Femur (tissue), 1 donor: ENCODE results near the gene GALNS.
"Not testable (repeated sequence)": the region's sequence is repeated elsewhere in the genome, so short reads cannot be mapped to it uniquely, and the experiment has no call there.

ENCODE experiments used
- DNase-seq: peaks from one replicate; pipeline ENCODE4 v3.0.0-alpha.2; 2017

GALNS gene

GRCh38 chr16:88780142-88781062, 76.3 kb downstream of the GALNS start:
- DNase-seq, result no peak

GRCh38 chr16:88779406-88780141, 77.2 kb downstream of the GALNS start:
- DNase-seq, result no peak

- DNase-seq, result no peak
Observed at GRCh38 chr16:88778541-88779065, 78.1 kb downstream of the GALNS start.

GRCh38 chr16:88778271-88778525, 78.5 kb downstream of the GALNS start:
- DNase-seq, result no peak

GRCh38 chr16:88777471-88778270, 79.1 kb downstream of the GALNS start:
- DNase-seq, result no peak

GRCh38 chr16:88775825-88776224, 80.9 kb downstream of the GALNS start:
- no peak for DNase-seq

- no peak for DNase-seq
Observed at GRCh38 chr16:88774544-88775393, 82.0 kb downstream of the GALNS start.

- peak; percentile 81 for DNase-seq
Observed at GRCh38 chr16:88773812-88774291, 82.9 kb downstream of the GALNS start.

GRCh38 chr16:88772871-88773811, 83.6 kb downstream of the GALNS start:
- DNase-seq, result peak; percentile 84

- not testable (repeated sequence) for DNase-seq
Observed at GRCh38 chr16:88771781-88772180, 85.0 kb downstream of the GALNS start.

GRCh38 chr16:88771294-88771772, 85.4 kb downstream of the GALNS start:
- no peak for DNase-seq

GRCh38 chr16:88770461-88771293, 86.1 kb downstream of the GALNS start:
- DNase-seq, result peak; percentile 76

GRCh38 chr16:88769617-88770460, 86.9 kb downstream of the GALNS start:
- DNase-seq, result no peak

GRCh38 chr16:88768071-88768783, 88.5 kb downstream of the GALNS start:
- peak; percentile 82 for DNase-seq

- DNase-seq, result no peak
Observed at GRCh38 chr16:88767546-88768070, 89.1 kb downstream of the GALNS start.

GRCh38 chr16:88766975-88767374, 89.8 kb downstream of the GALNS start:
- DNase-seq, result no peak

GRCh38 chr16:88764913-88765349, 91.8 kb downstream of the GALNS start:
- DNase-seq, result no peak

- no peak for DNase-seq
Observed at GRCh38 chr16:88764080-88764479, 92.7 kb downstream of the GALNS start.
